GM12801 (cell line): ENCODE data around the gene WAC.

ENCODE experiments used
- TF ChIP-seq, protein P1 (sequence below): IDR thresholded peaks from one replicate; pipeline ENCODE4 v1.5.1; 2011; ENCODE audit warnings: control low read depth; ENCODE audit not compliant: insufficient read length; ENCODE audit errors: extremely low read depth

WAC gene

DNA sequence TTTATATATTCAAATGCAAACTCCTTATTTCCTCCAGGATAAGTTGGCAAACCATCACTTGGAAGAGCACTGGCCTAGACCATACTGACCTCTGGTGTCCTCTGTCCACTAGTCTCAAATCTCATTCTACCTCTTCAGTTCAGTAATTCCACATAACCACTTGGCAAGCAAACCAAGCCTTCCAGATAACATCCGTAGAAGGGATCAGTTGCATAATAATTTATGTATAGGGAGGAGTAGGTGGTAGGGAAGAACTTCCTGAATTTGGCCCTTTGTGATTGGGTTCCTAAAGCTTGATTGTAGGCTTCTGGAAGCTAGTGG is 55.0 kb downstream of the WAC start:
- TF ChIP-seq, protein P1, sequence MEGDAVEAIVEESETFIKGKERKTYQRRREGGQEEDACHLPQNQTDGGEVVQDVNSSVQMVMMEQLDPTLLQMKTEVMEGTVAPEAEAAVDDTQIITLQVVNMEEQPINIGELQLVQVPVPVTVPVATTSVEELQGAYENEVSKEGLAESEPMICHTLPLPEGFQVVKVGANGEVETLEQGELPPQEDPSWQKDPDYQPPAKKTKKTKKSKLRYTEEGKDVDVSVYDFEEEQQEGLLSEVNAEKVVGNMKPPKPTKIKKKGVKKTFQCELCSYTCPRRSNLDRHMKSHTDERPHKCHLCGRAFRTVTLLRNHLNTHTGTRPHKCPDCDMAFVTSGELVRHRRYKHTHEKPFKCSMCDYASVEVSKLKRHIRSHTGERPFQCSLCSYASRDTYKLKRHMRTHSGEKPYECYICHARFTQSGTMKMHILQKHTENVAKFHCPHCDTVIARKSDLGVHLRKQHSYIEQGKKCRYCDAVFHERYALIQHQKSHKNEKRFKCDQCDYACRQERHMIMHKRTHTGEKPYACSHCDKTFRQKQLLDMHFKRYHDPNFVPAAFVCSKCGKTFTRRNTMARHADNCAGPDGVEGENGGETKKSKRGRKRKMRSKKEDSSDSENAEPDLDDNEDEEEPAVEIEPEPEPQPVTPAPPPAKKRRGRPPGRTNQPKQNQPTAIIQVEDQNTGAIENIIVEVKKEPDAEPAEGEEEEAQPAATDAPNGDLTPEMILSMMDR, result no peak

GRCh38 chr10:28592953-28593352 is 60.0 kb downstream of the WAC start:
- TF ChIP-seq, protein P1, result no peak

GRCh38 chr10:28593811-28594210 is 60.9 kb downstream of the WAC start:
- TF ChIP-seq, protein P1, result no peak

GRCh38 chr10:28594406-28594805 is 61.5 kb downstream of the WAC start:
- TF ChIP-seq, protein P1, result no peak

DNA sequence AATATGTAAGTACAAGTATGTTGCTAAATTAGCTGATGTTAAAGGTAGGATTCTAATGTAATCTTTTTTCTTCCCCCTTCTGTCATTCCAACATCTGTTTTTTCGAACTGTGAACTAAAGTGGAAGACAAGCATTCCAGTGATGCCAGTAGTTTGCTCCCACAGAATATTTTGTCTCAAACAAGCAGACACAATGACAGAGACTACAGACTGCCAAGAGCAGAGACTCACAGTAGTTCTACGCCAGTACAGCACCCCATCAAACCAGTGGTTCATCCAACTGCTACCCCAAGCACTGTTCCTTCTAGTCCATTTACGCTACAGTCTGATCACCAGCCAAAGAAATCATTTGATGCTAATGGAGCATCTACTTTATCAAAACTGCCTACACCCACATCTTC is 62.7 kb downstream of the WAC start:
- TF ChIP-seq, protein P1, result no peak

DNA sequence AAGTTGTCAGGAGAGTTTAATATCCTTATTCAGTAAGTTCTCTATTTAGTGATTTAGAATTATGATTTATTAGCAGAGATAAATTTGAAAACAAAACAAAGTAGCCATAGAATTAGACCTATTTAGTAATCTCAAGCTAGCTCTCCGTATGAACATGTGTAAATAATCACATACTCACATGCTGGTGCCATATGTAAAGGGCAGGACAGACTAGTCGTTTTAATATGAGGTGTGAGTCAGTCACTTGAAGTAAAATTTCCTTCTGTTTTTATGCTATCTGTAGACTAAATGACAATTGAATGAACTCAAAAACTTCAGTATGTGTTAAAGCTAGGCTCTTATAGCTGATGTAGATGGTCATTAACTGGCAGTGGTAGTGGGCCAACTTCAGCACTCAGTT is 67.1 kb downstream of the WAC start:
- TF ChIP-seq, protein P1, result no peak

DNA sequence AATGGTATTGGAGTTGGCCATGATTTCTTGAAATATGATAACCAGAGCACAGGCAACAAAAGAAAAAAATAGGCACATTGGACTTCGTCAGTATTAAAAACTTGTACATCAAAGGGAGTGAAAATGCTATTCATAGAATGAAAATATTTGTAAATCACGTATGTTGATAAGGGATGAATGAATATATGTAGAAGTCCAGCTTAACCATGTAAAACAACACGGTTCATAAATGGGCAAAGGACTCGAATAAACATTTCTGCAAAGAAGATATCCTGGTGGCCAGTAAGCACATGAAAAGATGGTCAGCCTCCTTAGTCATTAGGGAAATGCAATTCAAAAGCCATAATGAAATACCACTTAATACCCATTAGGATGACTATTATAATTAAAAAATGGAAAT is 68.1 kb downstream of the WAC start:
- TF ChIP-seq, protein P1, result no peak
